ENCODE results near the gene INVS.
"Not testable (repeated sequence)": the region's sequence is repeated elsewhere in the genome, so short reads cannot be mapped to it uniquely, and the experiment has no call there.

INVS gene

DNA sequence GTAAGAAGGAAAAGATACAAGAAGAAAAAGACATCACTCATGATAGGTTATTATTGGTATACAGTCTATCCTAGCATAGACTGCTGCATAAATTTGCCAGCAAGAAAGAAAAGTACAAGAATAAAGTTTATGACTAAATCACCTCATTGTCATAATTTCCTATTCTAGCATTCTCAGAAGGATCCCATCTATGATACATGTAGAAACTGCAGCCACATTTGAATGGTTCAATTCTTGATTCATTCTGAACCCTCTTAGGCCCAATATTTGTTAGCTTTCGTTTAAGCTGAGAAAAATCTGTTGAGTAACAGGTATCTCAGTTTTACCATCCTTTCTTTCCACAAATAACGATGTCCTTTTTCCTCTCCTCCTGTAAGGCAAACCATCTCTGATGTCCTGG, 21.2 kb downstream of the INVS start:
- no peak for DNase-seq (ENCODE audit: low read depth in 2 of 2)

- DNase-seq (ENCODE audit: low read depth in 2 of 2), result no peak
Observed at GRCh38 chr9:100125236-100125635, 26.2 kb downstream of the INVS start.

DNA sequence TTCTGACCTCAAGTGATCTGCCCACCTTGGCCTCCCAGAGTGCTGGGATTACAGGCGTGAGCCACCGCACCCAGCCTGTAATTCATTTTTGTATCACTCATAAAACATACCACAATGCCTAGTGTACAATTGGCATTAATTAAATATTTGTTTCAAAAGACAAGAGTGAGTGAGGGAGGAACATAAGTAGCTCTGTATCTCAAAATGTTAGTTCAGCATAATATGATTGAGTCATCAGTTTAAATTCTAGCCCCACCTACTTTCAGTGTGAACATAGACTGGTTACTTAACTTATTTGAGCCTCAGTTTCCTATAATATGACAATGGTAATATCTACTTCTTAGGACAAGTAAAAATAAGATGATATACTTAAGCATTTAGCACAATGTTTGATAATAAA, 26.9 kb downstream of the INVS start:
- DNase-seq (ENCODE audit: low read depth in 2 of 2), result no peak

DNA sequence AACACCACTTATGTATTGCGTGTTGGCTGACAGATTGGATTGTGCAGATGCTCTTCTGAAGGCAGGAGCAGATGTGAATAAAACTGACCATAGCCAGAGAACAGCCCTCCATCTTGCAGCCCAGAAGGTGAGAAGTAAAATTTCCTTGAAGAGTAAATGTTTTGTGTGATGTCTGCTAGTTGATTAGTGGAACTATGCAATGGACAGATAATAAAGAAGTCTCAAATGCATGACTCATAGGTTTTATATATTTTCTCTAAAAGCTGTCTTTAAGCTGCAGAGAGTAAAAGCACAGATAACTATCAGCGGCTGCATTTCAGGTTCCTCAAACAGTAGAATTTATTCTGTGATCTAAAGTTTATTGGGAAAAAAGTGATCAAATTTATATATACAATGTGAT, 27.4 kb downstream of the INVS start:
- no peak for DNase-seq (ENCODE audit: low read depth in 2 of 2)

GRCh38 chr9:100129772-100130171, 30.7 kb downstream of the INVS start:
- no peak for DNase-seq (ENCODE audit: low read depth in 2 of 2)

- DNase-seq (ENCODE audit: low read depth in 2 of 2), result no peak
Observed at GRCh38 chr9:100131216-100131615, 32.2 kb downstream of the INVS start.

DNA sequence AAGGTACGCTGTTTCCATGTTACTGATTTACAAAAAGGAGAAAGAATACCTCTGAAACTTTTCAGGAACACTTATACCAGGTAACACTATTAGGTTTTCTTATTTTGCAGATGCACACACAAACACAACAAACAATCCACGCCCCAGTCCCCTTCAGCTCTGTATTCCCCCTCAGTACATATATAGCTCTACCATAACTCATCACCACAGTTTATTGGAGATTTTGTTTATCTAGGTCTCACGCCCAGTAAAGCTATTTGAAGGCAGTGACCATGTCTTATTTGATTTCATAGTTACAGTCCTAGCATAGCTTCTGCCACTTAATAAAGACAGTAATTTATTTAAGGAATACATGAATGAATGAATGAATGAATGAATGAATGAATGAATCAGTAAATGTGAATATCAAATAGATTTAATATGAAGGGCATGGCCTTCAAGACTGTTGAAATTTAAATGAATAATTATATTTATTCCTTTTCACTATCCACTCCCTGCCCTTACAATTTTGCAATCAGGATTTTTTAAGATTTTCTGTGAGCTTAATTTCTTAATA, 32.9 kb downstream of the INVS start:
- no peak for DNase-seq (ENCODE audit: low read depth in 2 of 2)

GRCh38 chr9:100134731-100135130, 35.7 kb downstream of the INVS start:
- DNase-seq (ENCODE audit: low read depth in 2 of 2), result no peak

- DNase-seq (ENCODE audit: low read depth in 2 of 2), result not testable (repeated sequence)
Observed at GRCh38 chr9:100136799-100137198, 37.8 kb downstream of the INVS start.

- DNase-seq (ENCODE audit: low read depth in 2 of 2), result not testable (repeated sequence)
Observed at GRCh38 chr9:100140303-100140702, 41.3 kb downstream of the INVS start.

GRCh38 chr9:100141862-100142261, 42.8 kb downstream of the INVS start:
- DNase-seq (ENCODE audit: low read depth in 2 of 2), result not testable (repeated sequence)

GRCh38 chr9:100145167-100145934, 46.3 kb downstream of the INVS start:
- DNase-seq (ENCODE audit: low read depth in 2 of 2), result not testable (repeated sequence)

DNA sequence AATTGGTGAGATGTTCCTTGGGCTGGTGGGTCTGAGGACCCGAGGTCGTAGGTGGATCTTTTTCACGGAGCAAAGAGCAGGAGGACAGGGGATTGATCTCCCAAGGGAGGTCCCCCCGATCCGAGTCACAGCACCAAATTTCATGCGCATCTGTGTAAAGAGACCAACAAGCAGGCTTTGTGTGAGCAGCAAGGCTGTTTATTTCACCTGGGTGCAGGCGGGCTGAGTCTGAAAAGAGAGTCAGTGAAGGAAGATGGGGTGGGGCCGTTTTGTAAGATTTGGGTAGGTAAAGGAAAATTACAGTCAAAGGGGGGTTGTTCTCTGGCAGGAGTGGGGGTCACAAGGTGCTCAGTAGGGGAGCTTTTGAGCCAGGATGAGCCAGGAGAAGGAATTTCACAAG, 46.9 kb downstream of the INVS start:
- DNase-seq (ENCODE audit: low read depth in 2 of 2), result not testable (repeated sequence)

DNA sequence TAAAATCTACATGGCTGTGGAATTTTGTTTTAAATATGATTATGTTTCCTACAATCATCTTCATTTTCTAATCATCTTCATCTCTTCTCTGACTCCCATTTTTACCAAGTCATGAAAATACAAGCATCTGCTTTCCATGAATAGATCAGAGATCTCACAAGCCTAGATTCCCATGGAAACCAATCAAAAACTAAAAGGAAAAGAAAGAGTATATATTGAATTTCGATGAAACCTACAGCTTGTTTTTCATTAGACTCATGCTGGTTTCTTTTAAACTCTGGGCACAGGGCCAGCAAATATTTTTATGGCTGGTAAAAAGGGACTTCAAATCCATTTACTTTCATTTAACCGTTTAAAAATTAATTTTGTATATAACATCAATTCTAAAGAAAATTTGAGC, 51.2 kb downstream of the INVS start:
- no peak for DNase-seq (ENCODE audit: low read depth in 2 of 2)

- DNase-seq (ENCODE audit: low read depth in 2 of 2), result no peak
Observed at GRCh38 chr9:100160021-100160420, 61.0 kb downstream of the INVS start.

DNA sequence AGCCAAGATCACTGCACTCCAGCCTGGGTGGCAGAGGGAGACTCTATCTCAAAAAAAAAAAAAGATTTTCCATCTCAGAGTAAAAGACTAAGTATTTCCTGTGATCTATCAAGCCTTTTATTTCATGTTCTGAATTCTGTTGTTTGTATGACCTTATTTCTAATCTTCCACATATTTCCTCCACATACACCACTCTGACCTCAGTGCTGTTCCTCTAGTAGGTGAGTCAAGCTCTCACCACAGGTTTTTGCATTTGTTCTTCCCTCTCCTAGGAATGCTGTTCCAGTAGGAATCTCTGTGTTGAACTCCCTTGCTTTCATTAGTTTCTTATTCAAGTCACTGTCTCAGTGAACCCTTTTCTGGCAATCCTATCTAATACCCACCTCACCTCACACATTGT, 68.1 kb downstream of the INVS start:
- no peak for DNase-seq (ENCODE audit: low read depth in 2 of 2)

DNA sequence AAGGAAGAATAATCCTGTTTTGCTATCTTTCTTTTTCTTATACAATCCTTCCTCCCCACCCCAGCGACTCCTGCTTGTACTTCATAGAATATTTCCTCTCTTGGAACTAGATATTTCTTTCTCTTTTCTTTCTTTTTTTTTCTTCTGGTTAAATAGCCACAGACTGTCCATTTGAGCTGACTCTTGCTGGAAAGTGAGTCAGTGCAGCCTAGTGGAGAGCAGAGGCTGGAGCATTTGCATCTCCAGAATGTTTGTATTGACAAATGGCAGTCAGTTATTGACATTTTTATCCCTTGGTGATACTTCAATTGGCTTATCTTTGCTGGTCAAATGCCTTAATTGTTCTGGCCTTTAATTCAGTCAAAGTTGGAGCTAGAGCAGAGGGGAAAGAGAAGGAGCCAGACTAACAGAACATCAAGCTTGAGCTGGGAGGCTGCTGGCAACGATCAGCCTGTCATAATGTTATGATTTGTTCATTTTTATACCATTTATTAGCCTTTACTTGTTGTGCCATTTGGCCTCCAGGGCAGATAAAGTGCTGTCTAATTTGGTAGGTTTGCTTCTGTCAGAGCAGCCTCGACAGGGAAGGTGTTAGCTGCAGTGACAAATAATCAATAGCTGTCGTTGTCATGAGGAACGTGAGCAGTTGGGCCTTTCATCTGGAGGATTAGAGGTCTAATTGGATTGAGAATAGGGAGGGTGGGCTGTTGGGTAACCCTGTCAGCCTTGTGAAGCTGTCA, 69.0 kb downstream of the INVS start:
- no peak for DNase-seq (ENCODE audit: low read depth in 2 of 2)

DNA sequence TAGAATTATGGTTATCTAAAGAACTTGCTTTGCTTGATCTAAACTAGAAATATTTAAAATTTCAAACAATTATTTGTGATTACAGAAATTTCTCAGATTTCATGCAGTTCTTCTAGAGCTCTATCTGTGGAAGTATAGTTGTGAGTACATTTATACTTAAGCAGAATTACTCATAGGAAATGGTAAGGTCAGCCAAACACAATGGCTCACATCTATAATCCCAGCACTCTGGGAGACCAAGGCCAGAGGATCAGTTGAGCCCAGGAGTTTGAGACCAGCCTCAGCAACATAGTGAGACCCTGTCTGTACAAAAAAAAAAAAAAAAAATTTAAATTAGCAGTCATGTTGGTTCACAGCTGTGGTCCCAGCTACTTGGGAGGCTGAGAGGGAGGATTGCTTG, 71.0 kb downstream of the INVS start:
- no peak for DNase-seq (ENCODE audit: low read depth in 2 of 2)

DNA sequence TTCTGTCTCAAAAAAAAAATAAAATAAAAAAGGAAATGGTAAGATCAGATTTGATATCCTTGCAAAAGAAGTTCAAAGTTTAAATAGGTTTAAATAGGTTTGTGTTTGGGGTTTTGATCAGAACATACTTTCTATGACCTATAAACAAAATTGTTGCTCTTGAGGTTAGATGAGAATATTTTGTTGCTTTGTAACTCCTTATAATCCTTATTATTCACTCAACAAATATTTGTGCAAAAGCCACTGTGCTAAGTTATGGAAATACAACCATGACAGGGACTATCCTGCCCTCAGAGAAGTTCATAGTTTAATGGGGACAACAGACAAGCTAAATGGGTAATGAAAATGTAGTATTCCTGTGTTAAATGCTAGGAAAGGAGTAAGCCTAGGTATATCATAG, 71.5 kb downstream of the INVS start:
- DNase-seq (ENCODE audit: low read depth in 2 of 2), result no peak

DNA sequence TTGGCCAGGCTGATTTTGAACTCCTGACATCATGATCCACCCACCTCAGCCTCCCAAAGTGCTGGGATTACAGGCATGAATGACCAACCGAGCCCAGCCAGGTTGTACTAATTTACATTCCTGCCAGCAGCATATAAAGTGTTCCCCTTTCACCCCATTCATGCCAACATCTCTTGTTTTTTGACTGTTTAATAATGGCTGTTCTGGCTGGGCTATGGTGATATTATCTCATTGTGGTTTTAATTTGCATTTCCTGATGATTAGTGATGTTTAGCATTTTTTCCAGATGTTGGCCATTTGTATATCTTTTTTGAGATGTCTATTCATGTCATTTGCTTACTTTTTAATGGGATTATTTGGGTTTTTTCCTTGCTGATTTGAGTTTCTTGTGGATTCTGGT, 87.3 kb downstream of the INVS start:
- no peak for DNase-seq (ENCODE audit: low read depth in 2 of 2)

GRCh38 chr9:100190339-100190738, 91.3 kb downstream of the INVS start:
- DNase-seq (ENCODE audit: low read depth in 2 of 2), result no peak

GRCh38 chr9:100191264-100191663, 92.2 kb downstream of the INVS start:
- no peak for DNase-seq (ENCODE audit: low read depth in 2 of 2)

DNA sequence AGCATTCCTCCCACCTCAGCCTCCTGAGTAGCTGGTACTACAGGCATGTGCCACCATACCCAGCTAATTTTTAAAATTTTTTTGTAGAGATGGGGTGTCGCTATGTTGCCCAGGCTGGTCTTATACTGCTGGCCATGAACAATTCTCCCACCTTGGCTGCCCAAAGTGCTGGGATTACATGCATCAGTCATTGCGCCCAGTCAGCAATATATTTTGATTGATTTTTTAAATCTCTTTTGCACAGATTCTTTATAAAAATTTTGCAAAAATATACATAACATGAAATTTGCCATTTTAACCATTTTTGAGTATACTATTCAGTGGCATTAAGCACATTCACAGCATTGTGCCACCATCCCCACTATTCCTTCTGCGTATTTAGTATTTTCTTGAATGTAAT, 94.0 kb downstream of the INVS start:
- no peak for DNase-seq (ENCODE audit: low read depth in 2 of 2)

All from stimulated activated CD8-positive, alpha-beta memory T cell treated with anti-CD3 and anti-CD28 coated beads, Interleukin-7, amount 100 ng/mL, for 1 hour (primary cell).